Body of pancreas (tissue), 4 donors: ENCODE measurements around the gene CEP72. TPM values are rescaled to one million over a fixed set of nuclear protein-coding genes. Genes with fewer than 3 reads are reported as not detected.

ENCODE experiments used
- ATAC-seq: fragments of 150-250 bp; one replicate; pipeline ENCODE4 v1.9.1; 2016
- DNase-seq, 4 donors: peaks; one replicate each; pipeline ENCODE4 v3.0.0-alpha.2; 2019
- H3K27ac ChIP-seq, 4 donors: fragments of 200-600 bp; sonication (generic); 1 replicate in 3 of 4; 2 replicates in 1 of 4; pipeline versions ENCODE4 v1.5.1 to v1.6.1; 2016 to 2019; ENCODE audit warnings: mild to moderate bottlenecking in 1 of 4, mixed read lengths in 1 of 4, moderate library complexity in 1 of 4
- H3K27me3 ChIP-seq, 2 donors: fragments of 200-600 bp; sonication (generic); one replicate each; pipeline ENCODE4 v1.6.0; 2016; ENCODE audit warnings: mild to moderate bottlenecking in 1 of 2
- H3K36me3 ChIP-seq, 2 donors: fragments of 200-600 bp; sonication (generic); replicated peaks in 1 of 2; 2 replicates each; pipeline ENCODE4 v1.5.1; 2016; ENCODE audit warnings: low read depth in 2 of 2; ENCODE audit not compliant: insufficient read depth in 1 of 2
- H3K4me1 ChIP-seq: fragments of 200-600 bp; sonication (generic); one replicate; pipeline ENCODE4 v1.6.0; 2016
- H3K4me3 ChIP-seq, 2 donors: fragments of 200-600 bp; sonication (generic); 1 replicate in 1 of 2; 2 replicates in 1 of 2; pipeline ENCODE4 v1.5.1; 2016 to 2019
- H3K9me3 ChIP-seq, 3 donors: fragments of 200-600 bp; sonication (generic); 1 replicate in 2 of 3; 2 replicates in 1 of 3; pipeline ENCODE4 v1.5.1; 2016
- CTCF ChIP-seq, 7 experiments: fragments of 450-650 bp in 4 of 7; fragments of 200-600 bp in 3 of 7; sonication (generic) in 3 of 7; IDR thresholded peaks; one replicate each; pipeline ENCODE4 v1.5.1; 2016 to 2019; ENCODE audit warnings: antibody characterized with exemption in 7 of 7
- POLR2A ChIP-seq, 3 donors: fragments of 450-650 bp; IDR thresholded peaks; one replicate each; pipeline ENCODE4 v1.6.1; 2016; ENCODE audit warnings: antibody characterized with exemption in 3 of 3, mild to moderate bottlenecking in 2 of 3
- WGBS, 2 donors: methylation state at CpG; one replicate each; pipeline ENCODE4 v1.1.5; 2017; 5-methylcytosine and 5-hydroxymethylcytosine counted together
- intact Hi-C: fragments of 100-400 bp; cut with DNase I; formaldehyde crosslinking; loops from one replicate; pipeline ENCODE4 v1.15.1; 2023
- total RNA-seq, 2 donors: library from RNA; depleted of rRNA; stranded (reverse); fragments of >200 nt; gene quantifications; one replicate each; pipeline ENCODE4 v1.1.0, GENCODE V29; 2016

The CEP72 gene
- total RNA-seq, 2 donors from 2014 or later = 1.3 to 7.8 TPM

GRCh38 chr5:663436-664342 is 51.5 kb downstream of the CEP72 start:
- TF ChIP-seq CTCF (IDR thresholded peaks at IDR 0.05) = no peak
- TF ChIP-seq POLR2A (IDR thresholded peaks at IDR 0.05) = no peak
- H3K4me1 ChIP-seq = peaks cover 10% of the 10 kb centered on the region
- intact Hi-C loops = no loop called here
- H3K27ac ChIP-seq = no peak overlapping the region
- no peak for ATAC-seq
- DNase-seq = peak in 1 of 4 donors; percentile 46
- no peaks in the 10 kb centered on the region for H3K27me3 ChIP-seq
- H3K36me3 ChIP-seq = no peaks in the 10 kb centered on the region
- no peaks in the 10 kb centered on the region for H3K9me3 ChIP-seq
- H3K4me3 ChIP-seq = no peak overlapping the region
- whole genome bisulfite sequencing, 2 donors = 86 to 90% methylated on average over 12 to 36 of the region's 38 CpGs

- DNase-seq = peak; percentile 65 to 86 (median 80)
- H3K4me1 ChIP-seq = peaks cover 10% of the 10 kb centered on the region
Observed at GRCh38 chr5:664343-664993, 52.3 kb downstream of the CEP72 start.

GRCh38 chr5:664994-665360 is 52.8 kb downstream of the CEP72 start:
- peak in 2 of 4 donors; percentile 5 to 7 for DNase-seq
- no peak for TF ChIP-seq POLR2A (IDR thresholded peaks at IDR 0.05)
- H3K9me3 ChIP-seq = no peaks in the 10 kb centered on the region
- H3K4me3 ChIP-seq = no peak overlapping the region
- intact Hi-C loops = no loop called here
- WGBS, 2 donors = 97 to 98% methylated on average over 9 to 20 of the region's 20 CpGs
- peaks cover 10% of the 10 kb centered on the region for H3K4me1 ChIP-seq
- no peak overlapping the region for H3K27ac ChIP-seq
- H3K27me3 ChIP-seq = no peaks in the 10 kb centered on the region
- ATAC-seq = no peak
- H3K36me3 ChIP-seq = no peaks in the 10 kb centered on the region

More at GRCh38 chr5:664343-664993, 52.3 kb downstream of the CEP72 start:
- intact Hi-C loops = no loop called here
- 64 to 100% methylated on average over 2 to 24 of the region's 24 CpGs for WGBS, 2 donors
- Histone ChIP-seq H3K36me3 (no peaks in the 10 kb centered on the region), H3K9me3 (no peaks in the 10 kb centered on the region), H3K27me3 (no peaks in the 10 kb centered on the region), H3K27ac (no peak overlapping the region), H3K4me3 (no peak overlapping the region)
- peak; percentile 82 for ATAC-seq
- TF ChIP-seq POLR2A (IDR thresholded peaks at IDR 0.05) (no peak), CTCF (IDR thresholded peaks at IDR 0.05) (peak in 3 of 7 experiments; percentile 18 to 37 (median 37))

DNA sequence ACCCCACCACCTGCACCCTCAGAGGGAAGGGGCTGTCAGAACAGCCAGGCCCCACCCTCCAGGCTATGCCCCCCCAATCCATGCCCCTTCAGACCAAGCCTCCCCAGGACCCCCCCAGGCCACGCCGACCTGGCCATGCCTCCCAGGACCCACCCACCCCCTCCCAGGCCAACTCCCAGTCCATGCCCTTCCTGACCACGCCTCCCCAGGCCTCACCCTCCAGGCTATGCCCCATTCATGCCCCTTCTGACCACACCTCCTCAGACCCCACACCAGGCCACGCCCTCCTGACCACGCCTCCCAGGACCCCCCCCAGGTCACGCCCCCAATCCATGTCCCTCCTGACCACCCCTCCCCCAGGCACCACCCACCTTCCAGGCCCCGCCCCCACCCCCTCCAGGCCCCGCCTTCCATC is 53.4 kb downstream of the CEP72 start:
- H3K4me3 ChIP-seq = no peak overlapping the region
- H3K27ac ChIP-seq = no peak overlapping the region
- intact Hi-C loops = no loop called here
- no peaks in the 10 kb centered on the region for H3K27me3 ChIP-seq
- no peak for ATAC-seq
- 69 to 77% methylated on average over 4 to 8 of the region's 8 CpGs for WGBS, 2 donors
- no peaks in the 10 kb centered on the region for H3K36me3 ChIP-seq
- peak in 2 of 4 donors; percentile 6 to 11 for DNase-seq
- H3K4me1 ChIP-seq = peaks cover 10% of the 10 kb centered on the region
- TF ChIP-seq CTCF (IDR thresholded peaks at IDR 0.05) = no peak
- TF ChIP-seq POLR2A (IDR thresholded peaks at IDR 0.05) = no peak
- H3K9me3 ChIP-seq = no peaks in the 10 kb centered on the region

DNA sequence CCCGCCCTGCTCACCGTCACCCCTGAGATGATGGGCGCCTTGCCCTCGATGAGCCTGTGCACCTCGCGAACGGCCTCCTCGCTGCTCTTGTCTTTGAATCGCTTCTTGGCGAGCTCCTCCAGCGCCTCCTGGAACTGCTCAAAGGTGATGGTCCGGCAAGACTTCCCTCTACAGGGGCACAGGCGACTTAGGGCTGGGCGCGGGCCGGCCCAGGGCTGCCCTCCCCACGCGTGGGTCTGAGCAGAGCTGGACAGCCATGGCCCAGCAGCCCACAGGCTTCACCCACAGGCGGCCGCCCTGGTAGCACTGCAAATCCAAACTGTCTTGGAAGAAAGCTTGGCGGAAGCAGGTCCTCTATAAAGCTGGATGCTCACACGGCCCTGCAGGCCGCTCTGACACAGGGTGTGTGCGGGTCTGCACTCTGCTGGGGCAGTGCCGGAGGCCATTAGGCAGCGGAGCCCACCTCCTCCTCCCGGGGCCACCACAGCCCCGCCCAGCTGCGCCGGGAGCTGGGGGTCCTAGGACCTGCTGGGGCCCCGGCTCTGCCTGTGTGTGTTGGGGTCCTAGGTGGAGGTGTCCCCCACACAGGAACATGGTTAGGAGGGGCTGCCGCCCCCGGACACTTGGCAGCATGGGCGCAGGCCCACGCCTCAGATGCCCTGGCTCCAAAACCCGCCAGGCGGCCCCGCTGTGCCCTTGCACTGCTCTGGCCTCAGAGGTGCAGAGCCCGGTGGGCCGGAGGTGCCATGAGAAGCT is 54.0 kb downstream of the CEP72 start:
- no peak for ATAC-seq
- H3K36me3 ChIP-seq = no peaks in the 10 kb centered on the region
- H3K27ac ChIP-seq = no peak overlapping the region
- H3K4me1 ChIP-seq = peaks cover 11% of the 10 kb centered on the region
- intact Hi-C loops = no loop called here
- H3K4me3 ChIP-seq = no peak overlapping the region
- no peak for TF ChIP-seq CTCF (IDR thresholded peaks at IDR 0.05)
- TF ChIP-seq POLR2A (IDR thresholded peaks at IDR 0.05) = no peak
- peak in 1 of 4 donors; percentile 10 for DNase-seq
- WGBS, 2 donors = 93 to 95% methylated on average over 23 to 39 of the region's 40 CpGs
- no peaks in the 10 kb centered on the region for H3K9me3 ChIP-seq
- no peaks in the 10 kb centered on the region for H3K27me3 ChIP-seq
